ENCODE measurements around the gene HLA-A. TPM values are rescaled to one million over a fixed set of nuclear protein-coding genes. Genes with fewer than 3 reads are reported as not detected.
A peak's percentile ranks its signal among the peaks of the same experiment; 100 is the strongest.

The HLA-A gene
- total and polyA plus RNA-seq, 2 of the 13 experiments (the other 11 are each of a cell fraction or from before 2014, with no cell fraction given): 345 to 527 TPM

DNA sequence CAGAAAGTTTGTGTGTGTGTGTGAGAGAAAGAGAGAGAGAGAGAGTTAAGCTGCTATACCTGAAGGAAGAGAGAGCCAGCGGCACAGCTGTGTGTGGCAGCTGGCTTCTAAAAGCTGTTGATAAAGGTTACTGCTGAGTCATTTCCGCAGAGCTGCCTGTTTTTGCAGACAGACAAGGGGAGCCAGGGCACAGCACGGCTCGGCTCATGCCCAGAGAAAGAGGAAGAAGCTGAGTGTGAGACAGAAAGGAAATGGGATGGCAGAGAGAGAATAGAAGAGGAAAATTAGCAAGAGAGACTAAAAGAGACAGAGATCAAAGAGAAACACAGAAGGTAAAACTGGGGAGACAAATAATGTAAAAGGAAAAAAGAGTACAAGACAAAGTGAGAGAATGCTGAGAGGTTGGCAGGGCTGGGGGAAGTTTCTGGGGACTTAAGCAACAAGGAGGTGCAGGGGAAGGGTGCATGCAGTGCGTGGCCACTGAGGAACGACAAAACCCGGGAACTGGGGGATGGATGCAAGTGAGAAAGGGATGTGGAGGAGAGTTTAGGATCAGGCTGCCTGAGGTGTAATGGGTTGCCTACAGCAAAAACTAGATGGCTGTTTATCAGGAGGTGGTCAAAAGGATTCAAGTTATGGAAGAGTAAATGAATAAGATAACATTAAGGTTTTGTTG, 22.7 kb downstream of the HLA-A start (continued):
- TF ChIP-seq MXD3 (CRISPR knock-in tag; IDR thresholded peaks at IDR 0.05) (peak; percentile 70; the same call in 1 of the 2 replicates), FOSL2 (CRISPR knock-in tag; IDR thresholded peaks at IDR 0.05) (peak; percentile 97), XRCC5 (optimal IDR thresholded peaks at IDR 0.05; ENCODE audit: low read length) (peak; percentile 69), ZNF547 (CRISPR knock-in tag; IDR thresholded peaks at IDR 0.05) (no peak), ARID5B (CRISPR knock-in tag; IDR thresholded peaks at IDR 0.05) (peak; percentile 92), ZNF382 (CRISPR knock-in tag; IDR thresholded peaks at IDR 0.05; ENCODE audit: borderline replicate concordance) (no peak), PHF8 (CRISPR knock-in tag; IDR thresholded peaks at IDR 0.05) (peak; percentile 54), PHF5A (CRISPR knock-in tag; IDR thresholded peaks at IDR 0.05; ENCODE audit: low read depth, unreplicated experiment) (peak; percentile 89), BRF2 (CRISPR knock-in tag; IDR thresholded peaks at IDR 0.05) (no peak), MAFK (conservative IDR thresholded peaks at IDR 0.05 in 1 of 2, IDR thresholded peaks at IDR 0.05 in 1 of 2; ENCODE audit: low read length in 2 of 2) (peak; percentile 88 to 98), ZFP62 (CRISPR knock-in tag; IDR thresholded peaks at IDR 0.05) (no peak), KDM5B (CRISPR knock-in tag; IDR thresholded peaks at IDR 0.05; ENCODE audit: borderline replicate concordance) (peak; percentile 13; the same call in 1 of the 2 replicates), YY1 (IDR thresholded peaks at IDR 0.05; ENCODE audit: insufficient read depth, insufficient replicate concordance, low read depth, low read length) (peak; percentile 16), SIN3A (IDR thresholded peaks at IDR 0.05; ENCODE audit: borderline replicate concordance, low read depth, low read length) (peak; percentile 97), ETS1 (CRISPR knock-in tag; IDR thresholded peaks at IDR 0.05) (no peak), CBX2 (IDR thresholded peaks at IDR 0.05; ENCODE audit: low read depth, low read length) (no peak), CBX2 (CRISPR knock-in tag; IDR thresholded peaks at IDR 0.05; ENCODE audit: low read depth) (no peak), SOX13 (IDR thresholded peaks at IDR 0.05) (peak; percentile 11; the same call in 1 of the 2 replicates), SOX13 (CRISPR knock-in tag; conservative IDR thresholded peaks at IDR 0.05 in 1 of 2, IDR thresholded peaks at IDR 0.05 in 1 of 2) (peak; percentile 30 to 71; a peak in 2 of 4 replicates)
- TF ChIP-seq, protein P1, sequence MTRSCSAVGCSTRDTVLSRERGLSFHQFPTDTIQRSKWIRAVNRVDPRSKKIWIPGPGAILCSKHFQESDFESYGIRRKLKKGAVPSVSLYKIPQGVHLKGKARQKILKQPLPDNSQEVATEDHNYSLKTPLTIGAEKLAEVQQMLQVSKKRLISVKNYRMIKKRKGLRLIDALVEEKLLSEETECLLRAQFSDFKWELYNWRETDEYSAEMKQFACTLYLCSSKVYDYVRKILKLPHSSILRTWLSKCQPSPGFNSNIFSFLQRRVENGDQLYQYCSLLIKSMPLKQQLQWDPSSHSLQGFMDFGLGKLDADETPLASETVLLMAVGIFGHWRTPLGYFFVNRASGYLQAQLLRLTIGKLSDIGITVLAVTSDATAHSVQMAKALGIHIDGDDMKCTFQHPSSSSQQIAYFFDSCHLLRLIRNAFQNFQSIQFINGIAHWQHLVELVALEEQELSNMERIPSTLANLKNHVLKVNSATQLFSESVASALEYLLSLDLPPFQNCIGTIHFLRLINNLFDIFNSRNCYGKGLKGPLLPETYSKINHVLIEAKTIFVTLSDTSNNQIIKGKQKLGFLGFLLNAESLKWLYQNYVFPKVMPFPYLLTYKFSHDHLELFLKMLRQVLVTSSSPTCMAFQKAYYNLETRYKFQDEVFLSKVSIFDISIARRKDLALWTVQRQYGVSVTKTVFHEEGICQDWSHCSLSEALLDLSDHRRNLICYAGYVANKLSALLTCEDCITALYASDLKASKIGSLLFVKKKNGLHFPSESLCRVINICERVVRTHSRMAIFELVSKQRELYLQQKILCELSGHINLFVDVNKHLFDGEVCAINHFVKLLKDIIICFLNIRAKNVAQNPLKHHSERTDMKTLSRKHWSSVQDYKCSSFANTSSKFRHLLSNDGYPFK (CRISPR knock-in tag; IDR thresholded peaks at IDR 0.05; ENCODE audit: borderline replicate concordance): no peak

Data from HepG2 (cell line).